Fibroblast of skin of abdomen (primary cell): ENCODE data around the gene SCG2.
"Not testable (repeated sequence)": the region's sequence is repeated elsewhere in the genome, so short reads cannot be mapped to it uniquely, and the experiment has no call there.

ENCODE experiments used
- DNase-seq: peaks from one replicate; pipeline ENCODE4 v3.0.0-alpha.2; 2013

SCG2 gene

GRCh38 chr2:223612501-223612900 lies 10.3 kb upstream of the SCG2 start:
- DNase-seq: no peak

DNA sequence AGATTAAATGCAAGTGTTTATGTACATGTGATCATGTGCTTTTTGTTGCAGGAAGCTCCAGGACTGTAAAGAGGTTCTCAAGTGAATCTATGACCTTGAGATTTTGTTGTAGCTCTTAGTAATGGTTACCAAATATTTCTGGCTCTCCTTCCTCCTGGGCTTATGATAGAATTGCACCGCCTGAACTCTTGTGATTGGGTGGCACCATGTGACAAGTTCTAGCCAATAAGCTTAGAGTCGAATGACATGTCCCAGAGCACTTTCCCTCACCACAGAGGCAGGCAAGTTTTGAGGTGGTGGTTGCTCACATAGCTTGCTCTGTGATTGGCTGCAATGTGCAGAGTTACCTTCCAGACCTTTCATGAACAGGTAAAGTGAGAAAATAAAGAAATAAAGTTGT lies 8.9 kb upstream of the SCG2 start:
- DNase-seq: no peak

DNA sequence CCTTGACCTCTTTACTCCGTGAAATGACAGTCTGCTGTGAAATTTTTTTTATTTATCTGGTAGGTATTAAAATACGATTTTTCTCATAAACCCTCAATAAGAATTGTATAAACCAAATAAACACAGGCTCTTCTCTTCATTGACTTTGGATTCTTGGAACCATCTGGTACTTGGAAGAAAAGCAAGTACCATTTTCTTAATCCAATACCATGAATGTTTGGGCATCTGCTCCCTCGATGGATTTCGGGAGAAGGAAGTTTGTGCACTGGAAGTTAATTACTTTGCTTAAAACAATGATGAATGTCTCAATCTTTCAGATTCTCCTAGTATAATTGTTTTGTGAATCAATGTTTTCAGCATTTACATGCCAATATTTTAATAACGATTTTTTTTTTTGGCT lies 5.3 kb upstream of the SCG2 start:
- DNase-seq: no peak

DNA sequence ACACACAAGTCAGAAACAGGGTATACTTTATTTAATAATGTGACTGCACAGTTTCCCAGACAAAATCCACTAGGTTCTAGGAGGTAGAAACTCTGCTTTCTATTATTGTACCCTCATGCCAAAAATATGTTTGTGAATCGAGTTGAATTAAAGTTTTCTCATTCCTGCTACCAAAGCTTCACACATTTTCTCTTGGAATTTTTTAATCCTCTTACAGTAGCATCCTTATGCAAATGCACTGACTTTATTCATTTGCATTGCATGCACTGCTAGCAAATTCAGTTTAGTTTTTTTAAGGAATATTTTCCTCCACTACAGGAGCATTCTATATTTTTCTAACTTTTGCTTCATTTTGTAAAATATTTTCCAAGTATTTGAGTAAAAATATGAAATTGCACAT lies 4.8 kb upstream of the SCG2 start:
- DNase-seq: no peak

- no peak for DNase-seq
Measured at GRCh38 chr2:223604231-223604630, 2.1 kb upstream of the SCG2 start.

- DNase-seq: no peak
Measured at GRCh38 chr2:223602972-223603371, 811 bp upstream of the SCG2 start.

GRCh38 chr2:223601018-223601417 lies 1.1 kb downstream of the SCG2 start:
- DNase-seq: no peak

DNA sequence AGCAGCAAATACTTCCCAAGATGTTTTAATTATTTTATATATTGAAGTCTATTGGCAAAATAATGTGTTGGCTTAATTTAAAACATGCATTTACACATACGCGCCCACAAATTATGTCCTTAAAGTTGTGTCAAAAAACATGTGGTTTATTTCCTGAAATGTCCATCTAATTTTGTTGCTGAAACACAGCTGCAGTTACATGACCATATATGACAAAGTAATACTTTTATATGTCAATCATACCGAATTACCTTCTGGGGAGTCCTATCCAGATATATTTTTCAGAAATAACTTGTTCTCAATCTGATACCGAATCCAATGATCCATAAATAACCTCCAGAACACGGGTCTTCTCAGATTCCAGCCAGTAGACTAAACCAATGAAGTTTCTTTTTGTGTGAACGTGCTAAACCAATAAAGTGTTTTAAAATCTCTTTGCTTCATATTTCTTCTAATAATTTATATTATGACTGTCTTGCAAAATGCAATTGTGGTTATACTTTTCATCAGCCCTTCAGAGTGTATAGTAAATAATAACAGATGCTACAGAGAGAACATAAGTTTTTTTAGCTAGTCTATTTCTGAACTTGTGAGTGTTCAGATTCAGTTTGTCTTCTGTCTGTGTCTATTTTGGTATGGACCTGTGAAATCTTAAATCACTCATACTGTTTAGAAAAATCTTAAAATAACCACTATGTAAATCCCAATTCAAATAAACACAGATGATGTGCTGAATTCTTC lies 2.4 kb downstream of the SCG2 start:
- DNase-seq: peak; percentile 58

GRCh38 chr2:223598994-223599639 lies 3.0 kb downstream of the SCG2 start:
- peak; percentile 92 for DNase-seq

DNA sequence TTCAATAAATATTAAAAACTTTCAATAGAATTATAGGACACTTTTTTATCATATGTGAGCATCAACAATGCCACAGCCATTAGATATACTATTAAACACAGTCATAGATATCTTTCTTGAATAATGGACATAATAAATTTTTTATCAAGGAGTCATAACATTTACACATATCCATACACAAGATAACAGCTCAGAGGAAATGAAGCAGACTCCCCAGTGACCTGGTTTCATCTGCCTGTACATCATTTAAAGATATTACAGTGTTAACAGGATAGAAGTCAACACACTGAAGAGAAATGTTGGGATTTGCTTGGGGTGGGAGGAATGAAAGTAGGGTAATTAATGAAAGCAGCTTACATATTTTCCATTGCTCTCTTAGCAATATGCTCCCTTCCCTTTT lies 5.1 kb downstream of the SCG2 start:
- DNase-seq: peak; percentile 80

DNA sequence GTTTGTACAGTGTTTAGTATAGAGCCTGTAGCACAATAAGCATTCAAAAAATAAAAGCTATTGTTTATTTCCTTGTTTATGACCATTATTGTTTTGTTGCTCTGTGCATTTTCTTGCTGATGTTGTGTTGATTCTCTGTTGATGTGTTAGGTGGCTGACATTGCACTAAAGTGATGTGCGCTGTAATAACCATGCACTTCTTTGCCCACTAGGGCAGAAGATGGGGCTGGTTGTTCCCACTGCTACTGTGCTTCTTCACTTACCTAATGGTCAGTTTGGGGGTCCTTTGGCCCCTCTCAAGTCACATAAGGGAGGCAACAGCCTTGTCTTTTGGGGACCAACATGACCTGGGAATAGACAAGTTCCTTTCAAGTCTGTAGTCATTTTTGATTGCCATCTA lies 6.0 kb downstream of the SCG2 start:
- no peak for DNase-seq

DNA sequence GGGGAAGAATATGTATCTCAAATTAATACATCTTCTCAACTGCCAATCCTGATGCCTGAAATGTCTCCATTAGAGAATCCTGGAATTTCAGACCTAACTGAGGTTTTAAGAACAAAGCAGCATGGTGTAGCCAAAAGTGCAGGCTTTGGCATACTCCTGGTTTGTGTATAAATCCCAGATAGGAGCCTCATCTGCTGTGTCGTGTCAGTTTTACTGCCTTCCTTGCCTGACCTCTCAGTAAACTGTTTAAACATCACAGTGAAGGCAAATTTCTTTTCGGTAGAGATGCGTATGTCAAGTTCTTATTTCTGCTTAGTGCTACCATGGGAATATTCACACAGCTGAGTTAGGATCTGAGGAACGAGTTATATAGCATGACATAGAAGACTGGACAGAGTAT lies 7.3 kb downstream of the SCG2 start:
- DNase-seq: no peak

GRCh38 chr2:223594259-223594658 lies 7.9 kb downstream of the SCG2 start:
- no peak for DNase-seq

GRCh38 chr2:223592689-223593088 lies 9.5 kb downstream of the SCG2 start:
- DNase-seq: not testable (repeated sequence)

DNA sequence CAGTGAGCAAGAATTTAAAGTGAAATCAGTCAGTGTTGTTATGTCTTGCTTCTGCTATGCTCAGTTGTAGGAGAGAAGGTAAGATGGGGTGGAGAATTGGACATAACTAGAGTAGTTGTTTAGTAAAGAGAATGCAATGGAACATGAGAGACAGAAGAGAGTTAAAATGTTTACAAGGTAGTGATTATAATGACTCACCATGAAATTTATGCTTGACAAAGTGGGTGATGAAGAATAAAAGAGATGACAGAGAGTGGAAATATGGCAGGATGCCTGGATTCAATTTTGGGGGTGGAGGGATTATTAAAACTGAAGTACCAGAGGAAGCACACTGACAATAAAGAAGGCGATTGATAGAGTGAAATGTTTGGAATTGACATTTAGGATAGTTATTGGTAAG lies 10.6 kb downstream of the SCG2 start:
- peak; percentile 61 for DNase-seq

DNA sequence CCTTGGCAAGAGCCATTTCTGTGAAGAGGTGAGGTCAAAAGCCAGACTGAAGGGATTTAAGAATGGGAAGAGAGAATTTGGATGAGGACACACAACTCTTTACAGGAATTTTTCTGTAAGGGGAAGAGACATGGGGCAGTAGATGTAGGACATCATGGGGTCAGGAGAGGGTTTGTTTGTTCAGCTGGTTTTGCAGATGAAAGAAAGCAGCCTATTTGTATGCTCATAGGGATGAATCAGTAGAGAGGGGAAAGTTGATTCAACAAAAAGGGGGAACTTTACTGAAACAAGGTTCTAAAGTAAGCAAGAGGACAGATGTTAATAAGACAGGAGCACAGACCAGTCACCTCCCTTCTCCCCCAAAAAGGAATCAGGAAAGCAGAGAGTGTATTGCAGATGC lies 11.2 kb downstream of the SCG2 start:
- peak; percentile 45 for DNase-seq

- DNase-seq: no peak
Measured at GRCh38 chr2:223589901-223590300, 12.3 kb downstream of the SCG2 start.

GRCh38 chr2:223588251-223588650 lies 13.9 kb downstream of the SCG2 start:
- no peak for DNase-seq

- DNase-seq: no peak
Measured at GRCh38 chr2:223587301-223587700, 14.9 kb downstream of the SCG2 start.

DNA sequence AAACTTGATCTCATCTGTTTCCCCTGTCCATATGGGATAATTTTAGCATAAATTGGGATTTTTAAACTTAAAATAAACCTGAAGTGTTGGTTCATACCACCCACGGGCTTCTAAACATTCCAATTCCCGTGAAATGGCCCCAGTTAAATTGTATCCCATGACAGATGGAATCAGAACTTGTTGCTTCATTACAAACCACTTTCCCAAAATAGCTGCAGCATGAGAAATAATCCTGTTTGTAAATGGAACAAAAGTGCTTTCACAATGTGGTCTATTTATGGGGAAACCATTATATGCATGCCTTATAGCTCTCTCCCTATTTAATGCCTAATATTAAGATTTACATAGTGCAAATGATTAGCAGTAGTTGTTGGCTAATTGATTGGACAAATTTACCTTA lies 15.9 kb downstream of the SCG2 start:
- DNase-seq: peak; percentile 73

GRCh38 chr2:223585666-223586065 lies 16.5 kb downstream of the SCG2 start:
- no peak for DNase-seq

DNA sequence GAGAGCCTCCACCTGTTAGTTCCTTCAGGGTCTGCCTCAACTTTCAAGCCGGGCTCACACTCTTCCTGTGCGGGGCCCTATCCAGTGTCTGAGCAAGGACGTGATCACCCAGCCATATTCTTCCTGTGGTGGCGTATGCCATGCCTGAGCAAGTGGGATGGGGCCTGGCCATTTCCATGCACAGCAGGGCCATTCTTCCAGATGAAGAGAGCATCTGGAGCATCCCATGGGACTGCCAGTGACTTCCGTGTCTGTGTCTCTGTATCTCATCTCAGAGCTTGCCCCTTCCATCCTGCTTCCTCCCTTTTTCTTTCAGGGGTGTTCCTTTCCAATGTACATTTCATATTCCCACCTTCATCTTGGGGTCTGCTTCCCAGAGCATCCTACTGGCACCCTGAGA lies 20.2 kb downstream of the SCG2 start:
- no peak for DNase-seq

DNA sequence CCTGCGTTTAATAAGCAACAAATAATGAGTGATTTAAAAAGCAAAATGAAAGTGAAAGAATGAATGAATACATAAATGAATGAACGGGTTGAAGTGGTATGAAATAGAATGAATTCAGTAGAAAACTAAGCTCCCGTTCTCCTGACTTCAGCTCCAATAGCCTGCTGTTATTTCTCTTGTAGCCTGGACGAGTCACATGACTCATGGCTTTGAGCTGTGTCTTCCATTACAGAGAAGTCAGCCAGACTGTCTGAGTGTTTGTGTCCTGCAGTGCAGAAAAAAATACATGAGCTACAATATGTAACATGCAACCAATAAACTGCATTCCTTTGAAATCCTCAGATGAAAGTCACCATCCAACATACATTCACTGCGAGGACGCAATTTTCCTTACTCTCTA lies 21.2 kb downstream of the SCG2 start:
- DNase-seq: peak; percentile 83

DNA sequence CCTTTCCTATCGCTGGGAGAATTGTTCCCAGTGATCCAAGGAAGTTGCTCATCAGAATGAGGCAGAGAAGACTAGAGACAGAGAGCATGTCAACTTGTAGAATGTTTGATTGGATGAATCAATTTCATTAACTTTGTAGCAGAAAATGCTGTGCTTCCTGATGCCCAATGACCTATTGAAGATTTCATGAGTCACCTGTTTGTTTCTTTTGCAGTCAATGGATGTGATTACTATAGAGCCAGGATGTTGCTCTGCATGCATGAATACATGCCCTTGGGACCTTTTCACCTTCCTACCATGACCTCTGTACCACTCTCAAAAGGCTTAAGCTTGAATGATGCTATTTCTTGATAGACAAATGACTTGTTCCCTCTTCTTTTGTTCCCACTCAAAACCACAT lies 23.3 kb downstream of the SCG2 start:
- no peak for DNase-seq

GRCh38 chr2:223576873-223577272 lies 25.3 kb downstream of the SCG2 start:
- DNase-seq: peak; percentile 93
